MM.1S (cell line): ENCODE results near the gene XPOT.

Experiments used
- EZH2 ChIP-seq: fragments of 300-600 bp; sonication (generic); optimal IDR thresholded peaks from 2 replicates; pipeline ENCODE3; 2017; ENCODE audit warnings: low read depth, mild to moderate bottlenecking, antibody characterized with exemption, low read length, mixed read lengths
- EZH2phosphoT487 ChIP-seq: fragments of 300-600 bp; sonication (generic); IDR thresholded peaks from 2 replicates; pipeline ENCODE4 v1.6.1; 2018; ENCODE audit warnings: antibody characterized with exemption, low read length
- TF ChIP-seq, protein P1 (sequence below): fragments of 300-600 bp; sonication (generic); IDR thresholded peaks from 2 replicates; pipeline ENCODE4 v1.5.1; 2016; ENCODE audit warnings: antibody characterized with exemption, low read length, mixed read lengths

- TF ChIP-seq, protein P1, sequence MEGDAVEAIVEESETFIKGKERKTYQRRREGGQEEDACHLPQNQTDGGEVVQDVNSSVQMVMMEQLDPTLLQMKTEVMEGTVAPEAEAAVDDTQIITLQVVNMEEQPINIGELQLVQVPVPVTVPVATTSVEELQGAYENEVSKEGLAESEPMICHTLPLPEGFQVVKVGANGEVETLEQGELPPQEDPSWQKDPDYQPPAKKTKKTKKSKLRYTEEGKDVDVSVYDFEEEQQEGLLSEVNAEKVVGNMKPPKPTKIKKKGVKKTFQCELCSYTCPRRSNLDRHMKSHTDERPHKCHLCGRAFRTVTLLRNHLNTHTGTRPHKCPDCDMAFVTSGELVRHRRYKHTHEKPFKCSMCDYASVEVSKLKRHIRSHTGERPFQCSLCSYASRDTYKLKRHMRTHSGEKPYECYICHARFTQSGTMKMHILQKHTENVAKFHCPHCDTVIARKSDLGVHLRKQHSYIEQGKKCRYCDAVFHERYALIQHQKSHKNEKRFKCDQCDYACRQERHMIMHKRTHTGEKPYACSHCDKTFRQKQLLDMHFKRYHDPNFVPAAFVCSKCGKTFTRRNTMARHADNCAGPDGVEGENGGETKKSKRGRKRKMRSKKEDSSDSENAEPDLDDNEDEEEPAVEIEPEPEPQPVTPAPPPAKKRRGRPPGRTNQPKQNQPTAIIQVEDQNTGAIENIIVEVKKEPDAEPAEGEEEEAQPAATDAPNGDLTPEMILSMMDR, result no peak
- TF ChIP-seq EZH2, result no peak
- no peak for TF ChIP-seq EZH2phosphoT487
Observed at GRCh38 chr12:64387197-64387816, 16.9 kb upstream of the XPOT start.
